NCI-H128 (cell line): ENCODE measurements around the gene GRB10.

Experiments
- DNase-seq: peaks from one replicate; lab custom pipeline; 2025; ENCODE audit not compliant: unreplicated experiment; lab: John Stamatoyannopoulos, UW

Gene GRB10

DNA sequence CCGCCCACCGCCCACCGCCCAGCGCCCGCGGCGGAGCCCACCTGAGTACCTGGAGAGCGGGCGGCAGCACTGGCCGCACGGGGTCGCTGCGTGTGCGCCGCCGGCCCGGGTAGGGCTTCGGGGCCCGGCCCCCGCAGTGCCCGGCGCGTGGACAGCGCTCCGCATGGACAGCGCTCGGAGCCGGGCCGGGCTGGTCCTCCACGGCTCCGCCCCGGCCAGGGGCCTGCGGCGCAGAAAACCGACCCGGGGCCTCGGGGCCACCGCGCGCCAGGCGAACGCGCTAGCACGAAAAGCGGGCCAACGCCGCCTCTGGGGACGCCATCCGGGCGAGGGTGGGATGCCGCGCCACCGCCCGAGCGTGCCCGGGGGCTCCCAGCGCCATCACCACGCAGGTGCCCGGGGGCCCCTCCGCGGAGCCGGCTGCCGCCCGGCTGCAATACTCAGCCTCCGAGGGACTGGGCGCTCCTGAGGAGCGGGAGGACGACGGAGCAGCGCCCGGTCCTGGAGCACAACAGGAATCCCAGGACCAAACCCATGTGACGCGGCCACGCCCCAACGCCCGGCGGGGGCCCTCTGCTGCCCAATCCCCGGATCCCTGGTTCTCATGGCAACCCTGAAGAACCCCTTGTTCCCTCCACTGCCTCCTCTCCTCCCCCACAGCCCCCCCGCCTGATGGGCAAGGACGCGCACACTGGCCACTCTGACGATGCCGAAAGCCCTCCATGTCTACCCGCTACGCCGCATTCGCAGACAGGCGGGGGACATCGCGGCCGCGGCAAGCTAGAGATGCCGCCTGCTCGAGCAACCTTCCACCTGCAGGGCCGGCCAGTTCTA is at the start of gene GRB10:
GRB10 (minus strand) TSS at position 522 of the 834 bp plus-strand sequence. CDS start 50,574 bp downstream, outside the sequence.
- peak; percentile 23 for DNase-seq

DNA sequence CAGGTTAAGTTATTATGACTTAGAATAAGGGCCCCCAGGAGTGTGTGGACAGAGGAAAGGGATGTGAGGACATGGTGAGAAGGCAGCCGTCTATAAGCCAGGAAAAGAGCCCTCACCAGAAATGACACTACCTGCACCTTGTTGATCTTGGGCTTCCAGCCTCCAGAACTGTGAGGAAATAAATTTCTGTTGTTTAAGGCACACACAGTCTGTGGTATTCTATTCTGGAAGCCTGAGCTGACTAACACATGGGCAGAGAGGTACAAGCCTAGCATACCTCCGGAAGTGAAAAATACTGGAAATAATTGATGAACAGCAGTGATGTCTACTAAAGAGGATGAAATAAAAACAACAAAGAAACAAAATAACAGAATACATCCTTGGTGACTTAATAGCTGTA is 46.1 kb upstream of the GRB10 start:
- DNase-seq = no peak

DNA sequence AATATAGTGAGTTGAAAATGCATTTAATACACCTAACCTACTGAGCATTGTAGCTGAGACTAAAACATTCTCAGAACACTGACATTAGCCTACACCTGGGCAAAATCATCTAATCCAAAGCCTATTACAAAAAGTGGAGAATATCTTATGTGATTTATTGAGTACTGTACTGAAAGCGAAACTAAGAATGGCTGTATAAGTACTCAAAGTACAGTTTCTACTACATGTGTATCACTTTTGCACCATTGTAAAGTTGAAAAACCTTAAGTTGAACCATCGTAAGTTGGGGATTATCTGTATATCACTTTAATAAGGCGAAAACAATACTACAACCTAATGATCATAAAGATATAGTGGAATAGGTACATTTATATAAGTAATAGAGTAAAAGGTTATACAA is 45.4 kb upstream of the GRB10 start:
- no peak for DNase-seq

DNA sequence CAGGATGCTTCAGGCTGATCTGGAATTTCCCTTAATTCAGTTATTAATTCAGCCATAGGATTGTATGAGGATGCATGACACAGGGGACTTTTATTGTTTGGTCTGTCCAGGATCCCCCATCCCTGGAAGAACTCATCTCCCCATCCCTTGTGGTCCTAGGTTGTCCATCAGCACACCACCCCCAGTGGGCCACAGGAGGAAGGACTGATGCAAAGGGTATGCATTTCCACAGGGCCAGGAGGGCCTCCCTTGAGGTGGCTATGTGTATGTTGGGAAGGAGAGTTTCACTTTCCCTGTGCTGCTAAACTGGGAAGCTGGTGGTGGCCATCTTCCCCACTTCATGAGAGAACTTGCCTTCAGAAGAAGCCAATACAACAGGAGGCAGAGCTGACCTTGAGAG is 44.6 kb upstream of the GRB10 start:
- DNase-seq = no peak

DNA sequence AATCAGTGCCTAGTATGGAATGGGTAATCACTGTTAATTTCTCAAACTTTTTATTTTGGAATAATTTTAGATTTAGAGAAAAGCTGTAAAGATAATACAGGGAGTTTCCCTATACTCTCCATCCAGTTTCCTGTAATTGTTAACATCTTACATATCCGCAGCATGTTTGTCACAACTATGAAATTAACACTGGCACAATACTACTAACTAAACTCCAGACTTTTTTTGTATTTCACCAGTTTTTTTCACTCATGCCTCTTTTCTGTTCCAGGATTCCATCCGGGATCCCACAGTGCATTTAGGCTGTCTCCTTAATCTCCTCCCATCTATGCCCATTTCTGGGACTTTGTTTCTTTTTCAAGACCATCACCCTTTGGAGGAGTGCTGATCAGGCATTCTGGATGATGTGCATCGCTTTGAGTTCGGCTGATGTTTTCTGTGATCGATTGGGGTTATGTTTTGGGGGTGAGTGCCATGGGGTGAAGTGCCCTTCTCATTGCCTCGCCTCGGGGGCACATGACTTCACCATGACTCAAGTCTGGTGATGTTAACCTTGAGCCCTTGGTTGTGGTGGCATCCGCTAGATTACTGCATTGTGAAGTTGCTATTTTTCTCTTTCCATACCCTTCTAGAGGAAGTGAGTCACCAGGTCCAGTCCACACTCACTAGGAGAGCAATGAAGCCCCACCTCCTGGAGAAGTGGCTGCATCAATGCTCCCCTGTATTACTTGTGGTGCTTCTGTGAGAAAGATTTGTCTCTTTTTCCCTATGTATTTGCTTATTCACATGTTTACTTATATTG is 43.9 kb upstream of the GRB10 start:
- no peak for DNase-seq

DNA sequence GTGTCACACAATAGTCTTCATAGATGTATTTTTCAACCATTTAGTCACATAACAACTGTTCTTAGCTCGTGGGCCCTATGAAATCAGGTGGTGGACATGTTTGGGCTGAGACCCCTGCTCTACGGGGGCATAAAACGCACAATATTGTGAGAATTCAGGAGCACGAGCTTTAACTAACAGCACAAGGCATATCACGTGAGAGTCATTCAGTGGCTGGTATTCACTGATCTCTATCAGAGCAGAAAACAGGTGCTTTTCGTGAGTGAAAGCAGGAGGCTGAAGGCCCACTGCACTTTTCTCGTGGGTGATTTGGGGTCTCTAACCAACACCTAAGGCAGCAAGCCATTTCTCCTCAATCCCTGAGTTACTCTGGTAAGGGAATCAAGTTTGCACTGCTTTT is 42.8 kb upstream of the GRB10 start:
- no peak for DNase-seq

DNA sequence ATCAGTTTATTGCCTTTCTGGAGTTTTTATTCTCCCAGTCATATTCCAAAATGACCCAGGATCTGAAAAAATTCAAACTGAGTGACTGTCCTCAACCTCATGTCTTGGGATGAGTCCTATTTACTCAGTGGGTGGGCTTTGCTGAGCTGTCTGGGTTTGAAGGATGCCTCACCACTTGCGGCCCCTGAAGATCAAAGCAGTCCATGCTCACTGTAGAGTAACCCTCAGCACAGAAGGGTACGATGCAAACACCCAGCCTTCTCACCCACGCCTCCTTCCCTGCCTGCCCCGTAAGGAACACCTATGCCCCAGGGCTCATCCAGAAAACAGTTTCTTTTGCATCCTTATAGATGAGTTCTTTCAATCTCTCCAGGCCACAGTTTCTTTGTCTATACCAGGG is 42.2 kb upstream of the GRB10 start:
- no peak for DNase-seq

DNA sequence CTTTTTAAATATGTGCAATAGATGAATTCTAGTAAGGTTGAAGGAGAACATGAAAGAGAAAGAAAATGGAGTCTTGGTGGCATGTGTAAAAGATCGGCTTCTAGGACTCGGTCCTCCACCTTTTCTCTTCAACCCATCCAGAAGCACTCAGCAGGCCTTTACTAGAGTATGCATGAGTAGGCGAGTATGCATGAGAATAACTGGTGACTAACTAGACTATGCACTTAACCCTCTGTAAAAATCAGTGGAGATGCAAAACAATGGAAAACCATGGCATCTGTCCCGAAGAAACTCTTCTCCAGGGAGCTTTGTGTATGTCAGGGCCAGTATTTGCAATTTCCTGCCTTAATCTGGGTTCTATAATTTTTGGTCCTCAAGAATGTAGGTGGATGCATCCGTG is 40.0 kb upstream of the GRB10 start:
- no peak for DNase-seq

DNA sequence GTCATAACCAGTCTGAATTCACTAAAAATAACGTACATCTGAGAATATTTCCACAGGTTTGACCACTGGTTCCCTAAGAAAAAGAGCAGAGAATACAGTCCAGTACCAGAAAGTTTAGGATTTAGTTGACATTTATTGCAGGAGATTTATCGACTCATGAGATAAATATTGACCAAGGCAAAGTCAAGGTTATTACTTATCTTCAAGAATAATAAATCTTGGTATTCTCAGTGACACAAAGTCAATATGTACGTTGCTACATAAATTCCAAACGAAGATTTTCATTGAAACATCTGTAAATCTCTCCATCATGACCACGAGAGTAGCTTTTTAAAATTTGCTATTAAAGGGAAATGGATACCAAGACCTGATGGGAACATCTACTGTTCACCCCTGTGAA is 39.4 kb upstream of the GRB10 start:
- DNase-seq = no peak

DNA sequence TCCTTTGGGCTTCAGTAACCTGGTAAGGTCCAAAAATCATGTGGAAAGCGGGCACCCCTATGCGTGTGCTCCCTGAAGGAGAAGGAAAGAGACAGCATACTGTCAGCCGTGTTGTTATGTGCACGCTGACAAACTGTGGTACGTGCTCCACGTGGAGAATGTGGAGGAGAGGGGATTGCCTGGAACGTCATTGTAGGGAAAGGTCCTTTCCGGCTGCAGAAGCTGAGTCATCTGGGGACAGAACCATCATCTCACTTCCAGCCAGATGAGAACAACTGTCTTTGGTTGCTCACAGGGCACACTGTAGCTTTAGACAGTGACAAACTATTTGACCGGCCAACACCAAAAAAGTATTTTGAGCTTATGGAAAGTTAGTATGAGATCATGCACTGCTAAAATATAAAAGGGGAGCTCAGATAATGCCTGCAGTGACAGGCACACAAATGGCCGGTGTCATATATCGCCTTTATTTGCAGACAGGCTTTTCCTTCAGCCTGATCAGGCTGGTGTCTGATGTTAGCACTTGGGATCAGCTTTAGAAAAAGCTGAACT is 38.8 kb upstream of the GRB10 start:
- no peak for DNase-seq

DNA sequence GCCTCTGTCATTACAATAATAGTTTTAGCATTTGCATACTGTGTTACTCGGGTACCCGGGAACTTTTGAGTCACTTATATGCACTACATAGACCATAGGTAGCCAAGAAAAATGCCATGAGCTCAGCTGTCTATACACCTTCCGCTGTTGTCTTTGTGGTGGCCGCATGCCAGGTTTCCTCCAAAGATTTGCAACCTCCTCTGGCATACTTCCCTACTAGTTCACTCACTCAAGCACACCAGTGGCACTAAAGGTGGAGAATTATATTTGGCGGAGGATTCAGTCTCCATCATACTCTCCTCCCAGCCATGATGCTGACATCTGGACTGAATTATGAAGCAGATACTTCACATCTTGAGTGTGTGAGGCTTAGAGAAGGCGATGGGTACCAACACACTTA is 35.6 kb upstream of the GRB10 start:
- no peak for DNase-seq

DNA sequence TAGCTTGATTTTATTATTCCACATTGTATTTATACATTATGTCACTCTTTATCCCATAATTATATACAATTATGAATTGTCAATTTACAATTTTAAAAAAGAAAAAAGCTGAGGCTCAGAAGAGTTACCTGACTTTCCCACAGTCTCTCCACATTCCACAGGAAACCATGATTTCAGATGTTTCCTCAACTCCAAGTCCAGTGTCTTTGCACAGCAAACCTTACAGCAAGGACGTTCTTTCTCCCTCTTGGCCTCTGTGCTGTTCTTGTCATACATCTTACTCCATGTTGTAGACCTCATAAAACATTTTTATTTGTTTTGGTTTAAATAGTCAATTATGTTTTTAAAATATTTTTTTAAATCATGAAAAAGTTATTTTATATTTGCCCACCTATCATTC is 34.9 kb upstream of the GRB10 start:
- DNase-seq = no peak

DNA sequence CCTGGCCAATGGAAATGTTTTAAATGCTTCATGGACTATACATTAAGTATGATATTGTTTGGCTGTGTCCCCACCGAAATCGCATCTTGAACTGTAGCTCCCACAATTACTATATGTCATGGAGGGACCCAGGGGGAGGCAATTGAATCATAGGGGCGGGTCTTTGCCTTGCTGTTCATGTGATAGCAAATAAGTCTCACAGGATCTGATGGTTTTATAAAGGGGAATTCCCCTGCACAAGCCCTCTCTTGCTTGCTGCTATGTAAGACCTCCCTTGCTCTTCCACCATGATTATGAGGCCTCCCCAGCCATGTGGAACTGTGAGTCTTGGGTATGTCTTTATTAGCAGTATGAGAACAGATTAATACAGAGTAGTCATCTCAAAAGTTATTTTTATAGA is 32.4 kb upstream of the GRB10 start:
- DNase-seq = no peak

DNA sequence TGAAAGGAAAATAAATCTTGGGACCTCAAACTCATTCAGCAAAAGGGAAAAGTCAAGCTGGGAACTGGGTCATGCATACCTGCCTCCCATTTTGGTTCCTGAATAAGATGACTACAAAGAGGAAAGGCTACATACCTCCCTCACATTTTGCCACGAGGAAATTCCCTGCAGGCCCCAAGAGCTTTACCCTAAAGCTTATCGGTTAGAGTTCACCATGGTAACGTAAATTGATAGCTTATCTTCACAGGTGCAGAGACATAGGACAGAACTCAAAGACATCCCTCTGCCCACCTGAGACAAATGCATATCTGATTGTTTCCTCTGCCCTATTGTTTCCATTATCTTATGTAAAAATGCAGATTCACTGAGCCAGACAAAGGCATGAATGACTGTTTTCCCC is 31.5 kb upstream of the GRB10 start:
- no peak for DNase-seq

DNA sequence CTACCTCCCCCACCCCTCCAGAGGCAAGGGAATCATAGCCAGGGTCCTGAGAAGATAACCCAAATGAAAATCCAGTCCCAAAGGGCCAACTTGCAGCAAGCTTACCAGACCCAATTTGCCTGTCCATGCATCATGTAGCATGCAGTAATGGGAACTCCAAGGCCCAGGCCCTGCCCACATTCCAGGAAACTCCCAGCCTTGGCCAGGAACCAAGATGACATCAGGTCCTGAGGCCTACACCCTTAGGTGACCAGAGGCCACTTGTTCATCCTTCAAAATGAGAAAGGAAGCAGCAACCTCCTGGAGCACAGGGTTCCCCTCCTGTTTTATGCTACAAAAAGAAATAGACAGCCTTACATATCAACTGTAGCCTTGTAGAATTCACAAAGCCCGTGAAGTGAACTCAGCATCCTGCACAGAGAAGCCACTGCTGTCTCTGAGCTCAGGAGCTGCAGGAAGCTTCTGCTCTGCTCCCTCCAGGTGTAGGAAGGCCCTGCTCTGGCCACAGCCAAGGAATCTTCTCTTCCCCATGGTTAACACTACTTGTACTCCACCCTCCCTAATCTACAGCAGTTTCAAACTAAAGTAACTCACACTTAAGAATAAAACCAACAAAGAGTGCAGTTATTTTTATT is 30.3 kb upstream of the GRB10 start:
- no peak for DNase-seq

DNA sequence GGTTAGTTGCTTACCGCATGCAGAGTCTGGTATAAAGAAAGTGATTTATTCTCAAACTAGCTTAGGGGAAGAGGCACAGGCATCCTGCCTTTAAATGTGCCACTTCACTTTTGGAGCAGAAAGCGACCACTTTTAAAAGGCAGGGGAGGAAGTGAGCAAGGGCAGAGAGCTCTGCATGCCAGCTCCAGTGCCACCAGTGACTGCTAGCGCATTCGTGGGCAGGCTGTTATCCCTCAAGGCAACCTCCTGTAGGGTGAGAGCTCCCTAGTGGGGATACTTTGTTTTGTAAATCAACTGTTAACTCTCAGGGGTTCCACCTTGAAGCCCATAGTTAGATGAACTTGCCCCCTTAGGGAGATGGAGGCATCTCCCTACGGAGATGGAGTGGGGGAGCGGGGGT is 29.4 kb upstream of the GRB10 start:
- no peak for DNase-seq

DNA sequence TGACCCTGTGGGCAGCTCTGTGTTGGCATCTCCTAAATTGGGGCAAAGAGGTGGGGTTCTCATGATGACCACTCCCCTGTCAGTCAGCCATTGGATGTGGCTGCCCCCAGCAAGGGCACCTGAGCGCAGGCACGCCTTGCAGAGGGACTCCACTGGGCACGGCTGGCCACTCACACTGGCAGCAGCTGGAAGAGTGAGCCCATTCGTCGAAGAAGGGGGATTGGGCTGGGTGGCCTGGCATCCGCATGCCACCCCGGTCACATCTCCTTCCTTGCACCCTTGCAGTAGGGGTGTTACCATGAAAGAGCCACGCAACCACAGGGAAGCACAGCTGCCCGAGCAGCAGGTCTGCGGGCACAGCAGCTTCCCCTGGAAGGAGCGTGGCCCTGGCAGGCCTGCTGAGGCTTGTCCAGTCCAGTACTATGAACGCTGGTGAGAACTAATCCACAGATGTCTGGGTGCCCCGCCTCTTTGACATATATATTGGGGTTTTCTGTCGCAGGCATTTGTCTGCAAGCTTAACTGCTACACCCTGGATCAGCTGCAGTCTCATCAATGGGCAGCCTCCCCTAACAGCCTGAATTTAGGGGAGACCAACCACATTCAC is 25.7 kb upstream of the GRB10 start:
- no peak for DNase-seq

DNA sequence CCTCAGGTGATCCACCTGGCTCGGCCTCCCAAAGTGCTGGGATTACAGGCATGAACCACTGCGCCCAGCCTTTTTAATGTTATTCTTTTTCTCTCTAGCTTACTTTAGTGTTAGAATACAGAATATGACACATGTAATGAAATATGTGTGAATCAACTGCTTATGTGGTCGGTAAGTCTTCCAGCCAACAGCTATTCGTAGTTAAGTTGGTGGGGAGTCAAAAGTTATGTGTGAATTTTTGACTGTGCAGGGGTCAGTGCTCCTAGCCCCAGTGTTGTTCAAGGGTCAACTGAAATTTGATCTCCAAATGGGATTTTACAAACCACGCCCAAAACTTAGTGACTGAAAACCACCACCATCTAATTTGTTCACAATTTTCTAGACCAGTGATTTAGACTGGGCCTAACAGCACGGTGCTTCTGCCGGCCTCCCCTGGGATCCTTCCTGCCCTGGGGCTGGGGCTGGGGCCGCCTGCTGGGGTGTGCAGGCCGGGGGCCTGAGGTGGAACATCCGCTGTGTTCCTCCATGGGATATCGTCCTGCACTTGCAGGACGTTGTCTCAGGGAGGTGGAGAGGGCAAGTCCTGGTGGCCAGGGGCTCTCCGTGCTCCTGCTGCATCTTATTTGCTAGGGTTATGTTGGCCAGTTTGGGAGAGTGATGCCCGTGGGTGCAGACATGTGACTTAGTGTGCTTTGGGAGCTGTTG is 24.5 kb upstream of the GRB10 start:
- no peak for DNase-seq

DNA sequence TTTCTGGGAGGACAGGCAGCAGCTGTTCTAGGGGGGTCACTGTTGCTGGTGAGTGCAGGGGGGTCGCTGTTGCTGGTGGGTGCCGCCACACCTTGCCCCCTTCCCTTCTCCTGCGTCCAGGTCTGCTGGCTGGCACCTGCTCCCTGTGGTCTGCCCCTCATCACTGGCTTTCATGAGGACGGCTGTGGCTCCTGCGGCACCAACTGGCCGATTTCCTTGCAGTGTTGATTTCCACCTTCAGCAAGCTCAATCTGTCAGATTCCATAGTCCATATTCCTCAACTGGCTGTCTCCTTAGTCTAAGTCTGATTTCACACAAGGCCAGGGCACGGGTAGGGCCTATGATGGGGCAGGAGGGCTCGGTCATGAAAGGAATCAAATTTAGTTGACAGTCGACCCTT is 23.4 kb upstream of the GRB10 start:
- no peak for DNase-seq

DNA sequence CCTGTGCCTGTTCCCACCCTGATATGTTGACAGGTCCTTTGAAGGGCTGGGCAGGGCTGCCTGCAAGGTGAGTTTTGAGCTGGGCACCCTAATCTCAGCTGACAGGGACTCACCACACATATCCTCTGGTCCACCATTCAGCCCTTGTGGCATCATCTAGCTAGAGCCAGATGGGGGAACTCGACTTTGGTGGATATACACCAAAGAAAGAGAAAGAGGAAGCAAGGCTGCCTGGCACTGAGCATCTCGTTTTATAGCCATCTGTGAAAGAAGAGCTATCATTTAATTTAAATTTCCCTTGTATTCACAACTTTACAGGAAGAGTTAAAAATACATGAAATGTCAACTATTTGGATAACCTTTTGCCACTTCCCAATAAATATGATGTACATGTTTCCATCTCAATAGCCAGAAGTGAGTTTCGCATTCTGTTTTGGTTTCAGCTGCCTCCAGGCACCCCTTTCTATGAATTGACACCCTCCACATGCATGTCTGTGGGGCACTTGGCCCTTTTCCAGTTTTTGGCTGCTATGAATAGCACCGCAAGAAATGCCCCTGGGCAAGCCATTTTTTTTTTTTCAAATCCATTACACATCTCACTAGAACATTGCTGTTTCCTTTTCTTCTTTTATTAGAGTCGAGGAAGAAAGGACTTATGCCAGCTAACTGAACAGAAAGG is 22.9 kb upstream of the GRB10 start:
- DNase-seq = no peak
